Body of pancreas (tissue), 4 donors: ENCODE results near the gene ADRA2C.

Experiments
- POLR2A ChIP-seq, 3 donors: fragments of 450-650 bp; IDR thresholded peaks; one replicate each; pipeline ENCODE4 v1.6.1; 2016; ENCODE audit warnings: antibody characterized with exemption in 3 of 3, mild to moderate bottlenecking in 2 of 3
- TF ChIP-seq, protein P1 (sequence below), 7 experiments: fragments of 450-650 bp in 4 of 7; fragments of 200-600 bp in 3 of 7; sonication (generic) in 3 of 7; IDR thresholded peaks; one replicate each; pipeline ENCODE4 v1.5.1; 2016 to 2019; ENCODE audit warnings: antibody characterized with exemption in 7 of 7

DNA sequence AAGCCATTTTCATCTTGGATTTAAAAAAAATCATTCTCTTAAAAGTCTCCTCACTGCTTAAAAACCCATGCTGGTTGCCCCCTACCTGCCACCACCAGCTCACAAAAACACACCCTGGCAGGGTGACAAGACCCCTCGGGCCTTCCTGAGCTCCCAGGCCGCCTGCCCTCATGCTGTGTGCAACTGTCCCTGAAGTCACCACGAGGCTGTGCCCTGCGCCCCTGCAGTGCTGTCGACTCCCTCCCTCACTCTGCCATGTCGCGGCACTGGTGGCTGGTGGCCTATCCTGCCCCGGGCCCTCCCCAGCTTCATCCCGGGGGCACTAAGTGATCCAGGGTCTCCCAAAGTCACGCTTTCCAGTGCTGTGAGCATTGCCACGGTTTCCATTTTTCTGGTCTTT, 46.3 kb upstream of the ADRA2C start:
- TF ChIP-seq, protein P1, sequence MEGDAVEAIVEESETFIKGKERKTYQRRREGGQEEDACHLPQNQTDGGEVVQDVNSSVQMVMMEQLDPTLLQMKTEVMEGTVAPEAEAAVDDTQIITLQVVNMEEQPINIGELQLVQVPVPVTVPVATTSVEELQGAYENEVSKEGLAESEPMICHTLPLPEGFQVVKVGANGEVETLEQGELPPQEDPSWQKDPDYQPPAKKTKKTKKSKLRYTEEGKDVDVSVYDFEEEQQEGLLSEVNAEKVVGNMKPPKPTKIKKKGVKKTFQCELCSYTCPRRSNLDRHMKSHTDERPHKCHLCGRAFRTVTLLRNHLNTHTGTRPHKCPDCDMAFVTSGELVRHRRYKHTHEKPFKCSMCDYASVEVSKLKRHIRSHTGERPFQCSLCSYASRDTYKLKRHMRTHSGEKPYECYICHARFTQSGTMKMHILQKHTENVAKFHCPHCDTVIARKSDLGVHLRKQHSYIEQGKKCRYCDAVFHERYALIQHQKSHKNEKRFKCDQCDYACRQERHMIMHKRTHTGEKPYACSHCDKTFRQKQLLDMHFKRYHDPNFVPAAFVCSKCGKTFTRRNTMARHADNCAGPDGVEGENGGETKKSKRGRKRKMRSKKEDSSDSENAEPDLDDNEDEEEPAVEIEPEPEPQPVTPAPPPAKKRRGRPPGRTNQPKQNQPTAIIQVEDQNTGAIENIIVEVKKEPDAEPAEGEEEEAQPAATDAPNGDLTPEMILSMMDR (IDR thresholded peaks at IDR 0.05) = no peak
- no peak for TF ChIP-seq POLR2A (IDR thresholded peaks at IDR 0.05)
